Activated T-cell treated with anti-CD3 and anti-CD28 coated beads for 4 hours (primary cell): ENCODE data around the gene SCGB2A2.

Experiments used
- DNase-seq: peaks from one replicate; pipeline ENCODE4 v3.0.0-alpha.2; 2020

SCGB2A2 gene

GRCh38 chr11:62269654-62270278, at the start of gene SCGB2A2:
Gene SCGB2A2 (plus strand): TSS chr11:62270158. CDS start chr11:62270217, 59 bp downstream.
- DNase-seq = no peak

- no peak for DNase-seq
These were observed 48.5 kb upstream of the SCGB2A2 start for GRCh38 chr11:62221498-62221897.

- DNase-seq = no peak
These were observed 46.9 kb upstream of the SCGB2A2 start for GRCh38 chr11:62223095-62223494.

- DNase-seq = no peak
These were observed 36.2 kb upstream of the SCGB2A2 start for GRCh38 chr11:62233730-62234129.

- DNase-seq = no peak
These were observed 33.8 kb upstream of the SCGB2A2 start for GRCh38 chr11:62236187-62236586.

- DNase-seq = no peak
These were observed 32.5 kb upstream of the SCGB2A2 start for GRCh38 chr11:62237499-62237898.

- no peak for DNase-seq
These were observed 31.8 kb upstream of the SCGB2A2 start for GRCh38 chr11:62238151-62238550.

GRCh38 chr11:62241095-62241494, 28.9 kb upstream of the SCGB2A2 start:
- no peak for DNase-seq

- no peak for DNase-seq
These were observed 27.9 kb upstream of the SCGB2A2 start, which contains the start of gene SCGB1D2 for GRCh38 chr11:62242021-62242420. Gene SCGB1D2 (plus strand): TSS chr11:62242239. CDS start chr11:62242308, 69 bp downstream.

- DNase-seq = no peak
These were observed 24.6 kb upstream of the SCGB2A2 start for GRCh38 chr11:62245271-62245753.

- DNase-seq = no peak
These were observed 18.3 kb upstream of the SCGB2A2 start for GRCh38 chr11:62251698-62252097.

GRCh38 chr11:62253999-62254542, 15.9 kb upstream of the SCGB2A2 start:
- DNase-seq = no peak

- DNase-seq = no peak
These were observed 13.7 kb upstream of the SCGB2A2 start for GRCh38 chr11:62256281-62256680.

- DNase-seq = no peak
These were observed 9.6 kb upstream of the SCGB2A2 start for GRCh38 chr11:62260261-62260953.

GRCh38 chr11:62264004-62264403, 6.0 kb upstream of the SCGB2A2 start:
- no peak for DNase-seq

GRCh38 chr11:62266558-62266957, 3.4 kb upstream of the SCGB2A2 start:
- DNase-seq = no peak

GRCh38 chr11:62267050-62267449, 2.9 kb upstream of the SCGB2A2 start:
- no peak for DNase-seq

- no peak for DNase-seq
These were observed 2.4 kb upstream of the SCGB2A2 start for GRCh38 chr11:62267576-62267975.

- no peak for DNase-seq
These were observed 3.3 kb downstream of the SCGB2A2 start for GRCh38 chr11:62273284-62273683.

GRCh38 chr11:62273789-62274275, 3.9 kb downstream of the SCGB2A2 start:
- no peak for DNase-seq

GRCh38 chr11:62280452-62280851, 10.5 kb downstream of the SCGB2A2 start:
- DNase-seq = no peak

GRCh38 chr11:62295504-62295903, 25.5 kb downstream of the SCGB2A2 start:
- no peak for DNase-seq

- no peak for DNase-seq
These were observed 29.0 kb downstream of the SCGB2A2 start, which contains the start of gene SCGB1D4 for GRCh38 chr11:62298975-62299374. Gene SCGB1D4 (minus strand): TSS chr11:62299075. CDS start chr11:62299010, 65 bp downstream.

- DNase-seq = no peak
These were observed 36.3 kb downstream of the SCGB2A2 start for GRCh38 chr11:62306227-62306626.
